Endothelial cell of umbilical vein (primary cell): ENCODE measurements around the gene EPHA4. TPM values are rescaled to one million over a fixed set of nuclear protein-coding genes. Genes with fewer than 3 reads are reported as not detected.

ENCODE experiments used
- BruUV-seq: library from RNA; stranded (reverse); fragments of 400-500 nt; replicated peaks from 2 replicates; lab custom pipeline; 2021; lab: Mats Ljungman, UMichigan
- CTCF ChIA-PET: fragments of 300-600, 350-600 bp; sonication (Branson Sonifier 250); formaldehyde crosslinking; loops from one replicate; lab custom pipeline; 2021; ENCODE audit warnings: antibody characterized with exemption, inconsistent platforms; lab: Charles Lee
- POLR2A ChIA-PET: fragments of 300-600, 350-600 bp; sonication (Branson Sonifier 250); formaldehyde crosslinking; loops from one replicate; lab custom pipeline; 2021; ENCODE audit warnings: antibody characterized with exemption, inconsistent platforms; lab: Charles Lee
- DNase-seq: peaks from one replicate; pipeline ENCODE4 v3.0.0-alpha.2; 2011; ENCODE audit warnings: low read depth, low spot score
- FAIRE-seq: peaks from 2 replicates; lab custom pipeline; 2011; peaks lifted over from hg19 to GRCh38; lab: Jason Lieb, UNC
- H2AFZ ChIP-seq: 2 replicates; pipeline ENCODE4 v1.6.0; 2012; ENCODE audit warnings: low read depth, low read length, control low read depth, inconsistent platforms
- H3K27ac ChIP-seq: 2 replicates; pipeline ENCODE4 v1.5.1; 2011; ENCODE audit warnings: low read depth, mild to moderate bottlenecking, control low read depth, low read length, moderate library complexity; ENCODE audit not compliant: insufficient read depth
- H3K27me3 ChIP-seq, 2 experiments: 2 replicates each; pipeline versions ENCODE4 v1.6.0 to v1.6.1; 2011; ENCODE audit warnings: low read length in 2 of 2, mixed read lengths in 1 of 2; ENCODE audit not compliant: control insufficient read depth in 2 of 2, insufficient read depth in 2 of 2
- H3K36me3 ChIP-seq, 2 experiments: 2 replicates in 1 of 2; 3 replicates in 1 of 2; pipeline ENCODE4 v1.5.1; 2011; ENCODE audit warnings: low read length in 2 of 2, mild to moderate bottlenecking in 1 of 2, moderate library complexity in 1 of 2; ENCODE audit not compliant: control insufficient read depth in 2 of 2, insufficient read depth in 2 of 2; ENCODE audit errors: extremely low read depth in 1 of 2
- H3K4me1 ChIP-seq: 3 replicates; pipeline ENCODE4 v1.5.1; 2011; ENCODE audit warnings: mild to moderate bottlenecking, low read length; ENCODE audit not compliant: control insufficient read depth, insufficient read depth; ENCODE audit errors: extremely low read depth
- H3K4me2 ChIP-seq: 2 replicates; pipeline ENCODE4 v1.6.1; 2011; ENCODE audit warnings: low read length, control low read depth, mixed read lengths; ENCODE audit not compliant: insufficient read depth
- H3K4me3 ChIP-seq, 3 experiments: fragments of 200-600 bp in 1 of 3; sonication (generic), shearing (Covaris generic) in 1 of 3; replicated peaks in 1 of 3; 2 replicates each; pipeline ENCODE4 v1.5.1; 2011 to 2016; ENCODE audit warnings: control low read depth in 3 of 3, low read length in 3 of 3, mild to moderate bottlenecking in 2 of 3, inconsistent platforms in 1 of 3, low read depth in 1 of 3, moderate library complexity in 1 of 3; ENCODE audit not compliant: insufficient read depth in 1 of 3
- H3K79me2 ChIP-seq: 2 replicates; pipeline ENCODE4 v1.6.0; 2012; ENCODE audit warnings: low read length, inconsistent platforms; ENCODE audit not compliant: control insufficient read depth, insufficient read depth
- H3K9ac ChIP-seq: replicated peaks from 2 replicates; pipeline ENCODE3; 2011; ENCODE audit warnings: low read length, control low read depth; ENCODE audit not compliant: insufficient read depth; ENCODE audit errors: extremely low read depth
- H3K9me1 ChIP-seq: replicated peaks from 3 replicates; pipeline ENCODE4 v1.6.0; 2011; ENCODE audit warnings: mild to moderate bottlenecking, low read length; ENCODE audit not compliant: control insufficient read depth, insufficient read depth; ENCODE audit errors: extremely low read depth
- H3K9me3 ChIP-seq: replicated peaks from 2 replicates; pipeline ENCODE4 v1.5.1; 2012; ENCODE audit warnings: low read length, inconsistent platforms; ENCODE audit not compliant: control insufficient read depth, insufficient read depth
- H4K20me1 ChIP-seq: replicated peaks from 2 replicates; pipeline ENCODE3; 2011; ENCODE audit warnings: mild to moderate bottlenecking, low read length; ENCODE audit not compliant: control insufficient read depth, insufficient read depth; ENCODE audit errors: extremely low read depth
- CTCF ChIP-seq, 2 donors: IDR thresholded peaks; 1 replicate in 1 of 2; 2 replicates in 1 of 2; pipeline ENCODE4 v1.5.1; 2011; ENCODE audit warnings: low read length in 2 of 2, mild to moderate bottlenecking in 2 of 2, moderate library complexity in 2 of 2, control low read depth in 1 of 2, inconsistent platforms in 1 of 2, low read depth in 1 of 2; ENCODE audit not compliant: insufficient read depth in 1 of 2; ENCODE audit errors: extremely low read depth in 1 of 2
- EZH2 ChIP-seq: IDR thresholded peaks from 2 replicates; pipeline ENCODE4 v1.6.1; 2012; ENCODE audit warnings: borderline replicate concordance, low read depth, mild to moderate bottlenecking, moderate library complexity, low read length, inconsistent platforms; ENCODE audit not compliant: severe bottlenecking
- FOS ChIP-seq: IDR thresholded peaks from 2 replicates; pipeline ENCODE4 v1.6.1; 2011; ENCODE audit warnings: mild to moderate bottlenecking, low read length, moderate library complexity, borderline replicate concordance; ENCODE audit not compliant: insufficient read depth
- GATA2 ChIP-seq: IDR thresholded peaks from 2 replicates; pipeline ENCODE4 v1.7.0; 2011; ENCODE audit warnings: low read depth, mild to moderate bottlenecking, moderate library complexity, mixed read lengths, low read length; ENCODE audit not compliant: insufficient read length, insufficient read depth
- JUN ChIP-seq: IDR thresholded peaks from 2 replicates; pipeline ENCODE4 v1.6.1; 2011; ENCODE audit warnings: borderline replicate concordance, low read depth; ENCODE audit not compliant: insufficient read length, insufficient read depth
- MAX ChIP-seq: IDR thresholded peaks from 2 replicates; pipeline ENCODE4 v1.6.1; 2011; ENCODE audit not compliant: insufficient read depth, insufficient read length
- MYC ChIP-seq: IDR thresholded peaks from one replicate; pipeline ENCODE4 v1.6.1; 2011; ENCODE audit warnings: mild to moderate bottlenecking, low read depth, low read length
- POLR2A ChIP-seq: IDR thresholded peaks from 2 replicates; pipeline ENCODE4 v1.6.1; 2012; ENCODE audit warnings: low read depth, mild to moderate bottlenecking, control low read depth, low read length
- POLR2AphosphoS5 ChIP-seq: IDR thresholded peaks from 2 replicates; pipeline ENCODE4 v1.6.1; 2012; ENCODE audit warnings: low read depth, mild to moderate bottlenecking, control low read depth, low read length, moderate library complexity; ENCODE audit not compliant: insufficient read depth
- dilution Hi-C: fragments of 300-500 bp; cut with MboI; formaldehyde crosslinking; loops from one replicate; pipeline ENCODE4 v1.15.0; 2019; ENCODE audit warnings: low sequenced_read_pairs; ENCODE audit not compliant: extremely low pct_ligation_motif_present
- intact Hi-C: fragments of 100-400 bp; cut with micrococcal nuclease; formaldehyde crosslinking; loops from one replicate; pipeline ENCODE4 v1.10.0; 2022
- polyA plus RNA-seq, 4 experiments: library from polyadenylated mRNA; depleted of rRNA in 3 of 4; stranded (reverse) in 3 of 4; unstranded in 1 of 4; fragments of >200 nt; gene quantifications; 2 replicates each; pipeline versions ENCODE4 v1.2.1 to v1.2.3, GENCODE V29; 2011 to 2012; ENCODE audit warnings: missing spikeins in 1 of 4
- total RNA-seq: library from RNA; stranded (reverse); gene quantifications from 2 replicates; pipeline ENCODE4 v1.2.3, GENCODE V29; 2021

The EPHA4 gene
- total and polyA plus RNA-seq, 2 donors (not counting 3 experiments of a cell fraction or from before 2014, with no cell fraction given) = 11.9 to 19.8 TPM

GRCh38 chr2:221454459-221455105 is 117.5 kb downstream of the EPHA4 start:
- no peaks in the 10 kb centered on the region for H4K20me1 ChIP-seq
- dilution Hi-C loops (no loop called here), intact Hi-C loops (no loop called here)
- no peaks in the 10 kb centered on the region for H3K79me2 ChIP-seq
- no peak for DNase-seq
- no peak overlapping the region for H3K4me2 ChIP-seq
- H3K36me3 ChIP-seq = no peaks in the 10 kb centered on the region
- no peak for FAIRE-seq
- POLR2A ChIA-PET = no interaction called here
- H3K9ac ChIP-seq = no peak overlapping the region
- no peak overlapping the region for H3K4me3 ChIP-seq
- TF ChIP-seq POLR2AphosphoS5 (no peak), EZH2 (no peak), CTCF (IDR thresholded peaks at IDR 0.05; ENCODE audit: extremely low read depth in 1 of 2, insufficient read depth in 1 of 2, low read depth in 1 of 2, low read length in 2 of 2) (no peak), GATA2 (no peak), MYC (no peak), FOS (no peak), MAX (no peak), JUN (no peak), POLR2A (no peak)
- no peak overlapping the region for H3K27ac ChIP-seq
- H3K27me3 ChIP-seq = no peaks in the 10 kb centered on the region
- CTCF ChIA-PET = interaction anchor here (1.4 to 1.9 kb wide), 2 partner anchors 11 to 66 kb away, joined by 5 read pairs; no protein-coding TSS in a partner anchor
- no peaks in the 10 kb centered on the region for H3K4me1 ChIP-seq
- H2AFZ ChIP-seq = no peak overlapping the region
- no peaks in the 10 kb centered on the region for H3K9me3 ChIP-seq
- no TSS peak for BruUV-seq
- H3K9me1 ChIP-seq = no peaks in the 10 kb centered on the region
